HG03103 (cell line): ENCODE measurements around the gene CNTFR.

Source experiments
- ATAC-seq: cut with Tn5 transposase; IDR thresholded peaks from one replicate; pipeline ENCODE4 v1.9.1; 2021; ENCODE audit warnings: low read depth; ENCODE audit not compliant: unreplicated experiment

The CNTFR gene

GRCh38 chr9:34591248-34591916 is 1.9 kb upstream of the CNTFR start:
- ATAC-seq: no peak

DNA sequence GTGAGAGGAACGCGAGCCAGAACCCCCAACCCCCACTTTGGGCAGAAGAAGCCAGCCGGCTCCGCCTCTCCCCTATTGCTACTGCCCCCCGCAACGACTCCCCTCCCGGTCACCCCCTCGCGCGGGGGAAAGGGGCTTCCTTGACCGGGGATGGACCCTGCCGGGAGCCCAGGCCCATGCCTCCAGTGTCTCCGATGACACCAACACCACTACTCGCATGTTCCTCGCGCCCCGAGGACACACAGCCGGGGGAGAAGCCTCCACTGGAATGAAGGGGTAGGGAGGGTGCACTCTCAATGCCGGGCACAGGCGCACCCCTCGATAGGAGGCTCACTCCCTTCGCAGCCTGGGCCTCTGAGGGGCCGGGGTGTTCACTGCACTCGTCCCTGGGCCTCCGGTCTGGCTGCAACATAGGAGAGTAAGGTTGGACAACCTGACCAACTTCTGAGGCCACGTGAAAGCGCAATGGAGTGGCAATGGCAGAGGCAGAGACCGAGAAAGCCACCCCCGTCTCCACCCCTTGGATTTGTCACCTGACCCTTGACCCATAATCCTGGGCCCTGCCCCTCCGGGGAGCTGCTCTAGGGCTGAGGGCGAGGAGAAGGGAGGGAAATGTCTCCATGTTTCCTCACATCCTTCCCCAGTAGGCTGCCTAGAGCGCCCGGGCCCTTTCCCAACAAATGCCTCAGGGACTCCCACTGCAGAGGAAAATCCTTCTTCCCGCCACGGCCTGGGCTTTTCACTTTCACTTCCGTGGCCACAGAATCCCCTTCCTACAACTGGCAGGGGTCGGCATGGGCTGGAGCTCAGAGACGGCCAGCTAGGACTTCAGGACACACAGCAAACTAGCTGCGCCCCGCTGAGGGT is 1.1 kb upstream of the CNTFR start:
- no peak for ATAC-seq

- no peak for ATAC-seq
Measured at GRCh38 chr9:34588671-34589635, 571 bp downstream of the CNTFR start.

DNA sequence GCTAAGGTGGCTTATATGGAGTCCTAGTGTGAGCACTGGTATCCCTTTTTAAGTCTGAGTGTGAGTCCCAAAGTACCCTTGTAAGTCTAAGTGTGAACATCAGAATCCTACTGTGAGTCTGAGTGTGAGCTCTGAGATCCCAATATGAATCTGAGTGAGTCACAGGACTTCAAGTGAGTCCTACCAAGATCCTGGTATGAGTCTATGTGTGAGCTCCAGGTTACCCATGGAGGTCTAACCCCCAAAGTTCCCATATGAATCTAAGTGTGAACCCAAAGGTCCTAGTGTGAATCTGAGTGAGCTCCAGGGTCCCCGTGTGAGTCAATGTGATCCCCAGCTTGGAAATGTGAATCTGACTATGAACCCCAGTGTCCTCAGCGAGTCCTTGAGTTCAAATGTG is 2.3 kb downstream of the CNTFR start:
- ATAC-seq: no peak

DNA sequence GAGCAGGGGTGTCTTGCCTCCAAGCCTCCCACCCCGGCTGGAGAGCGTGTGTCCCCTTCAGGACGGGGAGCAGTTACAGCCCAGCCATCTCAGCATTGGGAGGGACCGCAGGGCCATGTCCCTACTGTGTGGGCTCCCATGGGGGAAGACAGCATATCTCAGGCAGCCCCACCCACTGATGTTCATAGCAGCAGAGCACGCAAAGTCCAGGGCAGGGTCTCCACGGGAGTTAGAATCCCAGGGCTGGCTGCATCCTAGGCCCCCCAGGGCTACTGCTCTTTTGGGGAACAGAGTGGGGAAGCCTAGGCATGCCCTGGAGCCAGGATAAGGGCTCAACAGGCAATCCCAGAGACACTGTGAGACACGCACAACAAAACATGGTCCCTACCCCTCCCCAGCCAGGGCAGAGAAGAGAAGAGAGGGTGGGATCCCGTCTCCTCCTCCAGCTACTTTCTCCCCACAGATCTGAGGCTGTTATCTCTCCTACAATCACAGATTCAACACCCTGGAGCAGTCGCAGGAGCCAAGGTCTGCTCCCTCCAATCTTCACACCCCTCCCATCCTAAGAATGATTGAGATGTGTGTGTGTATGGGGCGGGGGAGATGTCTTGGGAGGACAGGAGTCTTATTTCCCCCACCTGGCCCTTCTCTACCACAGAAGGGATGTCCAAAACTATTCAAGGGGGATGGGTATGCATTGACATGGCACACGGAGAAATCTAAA is 3.4 kb downstream of the CNTFR start:
- no peak for ATAC-seq

DNA sequence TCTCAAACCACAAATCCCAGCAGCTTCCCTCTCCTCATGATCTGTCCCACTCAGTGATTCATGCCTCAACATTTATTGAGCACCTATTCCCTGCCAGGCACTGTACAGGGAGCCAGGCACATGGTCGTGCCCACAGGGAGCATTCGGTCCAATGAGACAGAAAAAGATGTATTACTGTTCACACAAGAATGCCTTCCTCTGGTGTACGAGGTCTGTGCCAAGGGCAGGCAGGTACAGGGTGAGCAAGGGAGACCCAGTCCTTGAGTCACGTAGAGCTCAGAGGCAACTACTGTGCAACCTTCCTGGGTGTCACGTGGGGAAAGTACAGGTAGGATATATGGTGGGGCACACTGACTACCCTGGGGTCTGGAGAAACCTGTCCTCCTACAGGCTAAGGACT is 4.6 kb downstream of the CNTFR start:
- no peak for ATAC-seq

DNA sequence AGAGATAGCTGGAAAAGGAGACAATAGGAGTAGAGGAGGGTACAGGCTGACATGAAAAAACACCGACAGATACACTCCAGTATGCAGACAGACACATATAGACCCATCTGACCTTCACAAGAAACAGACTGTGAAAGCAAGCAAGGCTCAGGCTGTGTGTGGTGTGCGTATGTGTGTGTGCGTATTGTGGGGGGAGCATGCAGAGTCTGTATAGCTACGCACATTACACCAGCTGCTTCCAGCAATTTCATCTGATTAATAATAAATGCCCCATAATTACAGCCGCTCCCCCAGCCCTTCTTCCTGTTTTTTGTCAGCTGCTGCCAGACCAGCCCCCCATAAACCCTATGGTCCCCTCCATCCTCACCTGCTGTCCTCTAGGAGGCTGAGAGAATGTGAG is 6.7 kb downstream of the CNTFR start:
- ATAC-seq: no peak

DNA sequence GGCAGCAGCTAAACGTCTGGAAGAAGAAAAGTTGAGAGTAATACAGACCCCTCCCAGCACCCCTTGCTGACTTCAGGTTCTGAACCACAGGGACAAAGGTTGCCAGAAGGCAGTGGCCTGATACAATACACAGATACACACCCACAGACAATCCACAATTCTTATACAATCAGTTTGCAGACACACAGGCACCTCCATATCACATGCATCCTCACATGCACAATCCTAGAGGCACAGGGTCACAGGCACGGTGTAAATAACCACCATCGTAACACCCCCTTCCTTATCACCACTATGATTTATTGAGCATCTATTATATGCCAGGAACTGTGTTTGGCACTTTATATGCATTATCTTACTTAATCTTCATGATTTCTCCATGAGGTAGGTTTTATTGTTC is 8.2 kb downstream of the CNTFR start:
- ATAC-seq: no peak

DNA sequence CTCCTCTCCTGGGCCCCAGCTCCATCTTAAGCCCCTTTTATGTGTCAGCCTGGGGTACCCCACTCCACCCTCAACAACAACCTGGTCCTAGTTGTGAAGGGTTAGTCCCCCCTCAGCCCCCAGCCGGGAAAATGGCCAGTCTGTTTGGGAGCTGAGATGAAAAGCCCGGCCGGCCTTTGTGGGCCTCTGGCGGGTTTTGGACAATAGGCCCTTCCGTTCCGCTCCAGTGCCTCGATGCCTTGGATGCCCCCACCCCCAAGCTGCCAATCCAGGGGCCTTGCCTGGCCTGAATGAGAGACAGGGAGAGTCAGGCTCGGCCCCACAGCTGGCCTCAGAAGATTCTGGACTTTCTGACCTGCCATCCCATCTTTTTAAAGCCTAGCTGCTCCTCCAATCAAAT is 9.2 kb downstream of the CNTFR start:
- ATAC-seq: no peak

DNA sequence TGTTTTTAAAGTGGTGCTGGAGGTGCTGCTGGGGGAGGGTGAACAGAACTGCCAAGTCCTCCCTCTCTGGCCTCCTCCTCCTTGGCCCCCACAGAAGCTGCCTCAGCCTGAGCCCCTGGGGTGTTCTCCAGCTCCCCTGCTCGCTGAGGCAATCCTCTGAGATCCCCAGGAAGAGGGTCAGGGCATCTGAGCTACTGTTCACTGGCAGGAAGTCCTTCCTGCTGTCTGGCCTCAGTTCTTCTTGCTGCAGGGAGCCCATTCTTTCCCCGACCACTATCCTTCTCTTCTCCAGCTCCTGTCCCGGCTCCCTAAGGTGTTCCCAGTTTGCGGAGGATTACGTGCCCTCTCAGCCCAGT is 9.7 kb downstream of the CNTFR start:
- no peak for ATAC-seq

DNA sequence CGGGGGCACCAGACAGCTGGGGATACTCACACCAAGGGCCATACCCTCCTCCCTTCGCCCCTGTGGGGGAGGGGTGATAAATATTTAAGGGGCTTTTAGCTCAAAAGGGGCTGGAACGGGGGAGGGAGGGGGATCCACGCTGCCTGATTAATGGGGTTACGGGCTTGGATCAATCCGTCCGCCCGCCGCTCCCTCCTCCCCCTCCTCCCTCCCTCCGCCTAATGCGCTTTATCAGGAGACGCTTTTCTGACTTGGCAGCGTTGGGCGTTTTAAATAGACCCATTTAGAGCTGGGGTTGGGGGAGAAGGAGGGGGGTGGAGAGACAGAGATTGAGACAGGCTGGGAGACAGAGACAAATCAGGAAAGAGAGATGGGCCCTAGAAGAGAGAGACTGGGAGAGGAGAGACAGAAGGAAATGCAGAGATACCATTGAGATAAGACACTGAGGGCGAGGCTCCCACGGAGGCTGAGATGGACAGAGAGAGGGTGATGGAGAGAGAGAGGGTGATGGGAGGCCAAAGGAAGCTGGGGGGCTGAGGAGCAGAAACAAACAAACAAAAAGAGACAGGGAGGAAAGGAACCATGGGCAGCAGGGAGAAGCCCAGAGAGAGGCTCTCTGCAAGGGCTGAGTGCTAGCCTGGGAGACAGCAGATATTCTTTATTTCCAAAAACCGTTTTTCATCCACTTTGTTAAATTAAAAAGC is 10.3 kb downstream of the CNTFR start:
- ATAC-seq: no peak

- no peak for ATAC-seq
Measured at GRCh38 chr9:34578241-34579103, 11.1 kb downstream of the CNTFR start.

DNA sequence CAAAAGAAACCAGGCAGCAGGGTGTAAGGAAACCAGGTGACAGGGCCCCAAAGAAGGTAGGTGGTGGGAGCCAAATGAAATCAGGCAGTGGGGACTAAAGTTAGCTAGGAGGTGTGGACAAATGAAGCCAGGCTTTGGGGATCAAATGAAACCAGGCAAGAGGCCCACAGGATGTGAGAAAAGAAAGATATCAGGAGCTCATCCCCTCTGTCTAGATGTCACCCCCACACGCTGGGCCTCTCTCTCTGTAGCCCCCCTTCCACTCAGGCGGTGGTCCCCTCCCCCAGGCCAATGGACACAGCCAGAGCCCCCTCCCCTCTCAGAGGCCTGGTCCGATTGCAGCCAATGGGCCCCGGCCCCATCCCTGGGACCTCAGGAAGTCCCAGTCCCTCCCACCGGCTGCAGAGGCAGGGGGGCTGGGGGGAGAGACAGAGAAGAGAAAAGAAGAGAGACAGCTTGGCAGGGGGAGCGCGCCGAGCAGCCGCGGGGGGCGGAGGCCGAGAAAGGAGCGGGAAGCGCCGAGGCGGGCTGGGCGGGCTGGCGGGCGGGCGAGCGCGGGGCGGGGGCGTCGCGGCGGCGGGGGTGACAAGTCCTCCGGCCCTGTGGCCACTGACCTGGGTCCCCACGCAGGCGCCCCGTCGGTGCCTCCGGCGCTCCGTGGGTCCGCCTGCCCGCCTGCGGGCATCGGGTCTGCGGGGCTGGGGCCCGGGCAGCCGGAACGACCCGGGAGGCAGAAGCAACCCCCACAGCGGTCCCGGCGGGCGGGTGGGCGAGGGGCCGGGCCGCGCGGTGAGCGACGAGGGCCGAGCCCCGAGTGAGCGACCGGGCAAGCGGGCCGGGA is 11.9 kb downstream of the CNTFR start:
- ATAC-seq: no peak

DNA sequence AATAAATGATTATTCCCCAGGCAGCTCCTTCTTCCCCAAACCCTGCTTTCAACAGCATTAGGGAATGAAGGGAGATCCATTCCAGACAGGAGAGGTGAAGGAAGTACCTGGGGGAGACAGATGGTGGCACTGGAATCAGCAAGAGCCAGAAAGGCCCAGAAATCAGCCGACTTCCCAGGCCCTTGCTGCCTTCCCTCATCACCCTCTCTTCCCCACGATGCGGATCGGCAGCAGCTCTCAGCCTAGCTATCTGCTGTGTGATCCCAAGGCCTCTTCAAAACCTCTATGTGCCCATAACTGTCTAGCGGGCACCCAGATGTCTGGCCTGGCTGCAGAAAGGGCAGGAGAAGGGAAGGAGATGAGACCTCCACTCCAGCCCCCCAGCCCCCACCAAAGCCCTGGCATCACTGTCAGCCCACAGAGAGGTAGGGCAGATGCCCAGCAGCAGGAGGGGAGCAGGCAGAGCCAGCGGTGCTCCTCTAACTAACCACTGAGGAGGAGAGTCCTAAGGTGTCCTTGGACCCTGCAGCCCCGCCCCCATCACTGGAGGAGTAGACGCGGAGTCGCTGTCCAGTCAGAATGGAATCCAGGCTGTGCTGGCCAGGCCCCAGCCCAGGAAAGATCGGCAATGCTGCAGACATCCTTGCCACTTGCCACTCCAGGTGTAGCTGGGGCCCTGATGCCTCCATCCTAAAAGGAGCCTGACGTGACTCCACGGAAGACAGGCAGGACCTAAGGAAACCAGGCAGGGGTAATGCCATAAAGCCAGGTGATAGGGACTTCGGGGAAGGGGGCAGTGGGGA is 12.7 kb downstream of the CNTFR start:
- no peak for ATAC-seq

- ATAC-seq: no peak
Measured at GRCh38 chr9:34575862-34576596, 13.5 kb downstream of the CNTFR start.

DNA sequence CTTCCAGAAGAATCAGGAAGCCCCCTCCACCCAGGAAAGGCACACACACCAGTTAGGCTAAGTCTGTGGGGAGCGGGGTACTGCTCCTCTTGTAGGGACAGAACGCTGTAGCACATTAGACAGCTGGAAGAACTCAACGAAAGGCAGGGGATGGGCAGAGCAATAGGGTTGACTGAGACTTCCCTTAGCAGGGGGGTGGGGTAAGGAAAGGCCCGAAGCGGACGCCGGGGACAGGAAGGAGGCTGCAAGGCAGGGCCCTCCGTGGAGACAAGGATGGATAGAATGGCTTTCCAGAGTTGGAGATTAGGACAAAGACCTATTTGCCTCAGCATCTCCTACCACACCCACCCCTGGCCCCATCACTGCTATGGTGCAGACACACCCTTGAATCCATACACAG is 14.3 kb downstream of the CNTFR start:
- no peak for ATAC-seq

- ATAC-seq: no peak
Measured at GRCh38 chr9:34574571-34574970, 15.0 kb downstream of the CNTFR start.
